ENCODE results near the gene CARS1. TPM values are rescaled to one million over a fixed set of nuclear protein-coding genes. Genes with fewer than 3 reads are reported as not detected.

The CARS1 gene
- total RNA-seq, 4 donors from 2014 or later, result 37.0 to 61.3 (median 52.3) TPM

DNA sequence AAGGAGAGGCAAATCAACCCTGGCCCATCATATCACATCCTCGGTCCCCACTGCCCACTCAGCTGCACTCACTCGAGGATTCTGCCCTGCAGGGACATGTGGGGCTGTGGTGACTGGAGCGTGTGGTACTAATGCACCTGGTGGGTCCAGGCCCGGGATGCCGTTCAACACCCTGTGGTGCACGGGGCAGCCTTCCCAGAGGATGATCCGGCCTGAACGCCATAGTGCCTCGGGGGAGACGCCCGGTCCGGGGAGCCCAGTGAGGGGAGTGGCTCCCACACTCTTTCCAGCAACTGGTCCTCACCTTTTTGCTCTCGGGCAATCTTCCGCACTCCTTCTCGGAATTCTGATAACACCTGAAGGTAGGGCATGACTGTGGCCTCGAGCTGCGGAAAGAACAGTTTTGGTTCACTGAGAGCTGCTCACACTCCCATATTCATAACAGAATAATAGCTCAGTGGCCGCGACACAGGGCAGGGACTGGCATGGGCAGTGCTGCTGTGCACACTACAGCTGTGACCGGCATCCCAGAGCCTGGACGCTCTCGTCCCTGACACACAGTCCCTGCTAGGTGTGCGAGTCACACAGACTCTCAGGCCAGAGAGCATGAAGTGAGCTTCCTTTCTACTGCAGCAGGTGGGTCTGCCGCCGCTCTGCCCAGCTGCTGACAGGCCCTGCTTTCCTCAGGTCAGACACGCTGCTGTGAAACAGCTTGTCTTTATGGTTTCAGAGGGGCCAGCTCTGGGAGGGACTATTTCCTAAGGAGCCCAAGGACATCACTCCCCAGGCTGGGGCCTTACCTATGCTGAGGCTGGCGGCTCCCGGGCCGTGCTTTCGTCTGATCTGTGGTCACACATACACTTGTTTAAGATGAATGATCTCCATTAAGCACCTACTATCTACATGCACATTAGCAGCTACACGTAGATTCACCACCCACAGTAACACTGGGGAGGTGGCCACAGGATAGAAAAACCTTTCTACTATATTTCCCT lies 45.0 kb downstream of the CARS1 start:
- no peak for DNase-seq
- Histone ChIP-seq H3K27ac (no peak overlapping the region), H3K9me3 (no peaks in the 10 kb centered on the region), H3K4me1 (no peaks in the 10 kb centered on the region), H3K27me3 (no peaks in the 10 kb centered on the region), H3K4me3 (no peak overlapping the region), H3K36me3 (peaks cover 0 to 41% (median 18%) of the 10 kb centered on the region in 4 donors)
- in situ Hi-C loops (cut with MboI; ENCODE audit: low pct_ligation_motif_present in 1 of 4, low pct_unique_long_range_greater_than_20kb in 1 of 4, low sequenced_read_pairs in 3 of 4), result no loop called here
- TF ChIP-seq, protein P1, sequence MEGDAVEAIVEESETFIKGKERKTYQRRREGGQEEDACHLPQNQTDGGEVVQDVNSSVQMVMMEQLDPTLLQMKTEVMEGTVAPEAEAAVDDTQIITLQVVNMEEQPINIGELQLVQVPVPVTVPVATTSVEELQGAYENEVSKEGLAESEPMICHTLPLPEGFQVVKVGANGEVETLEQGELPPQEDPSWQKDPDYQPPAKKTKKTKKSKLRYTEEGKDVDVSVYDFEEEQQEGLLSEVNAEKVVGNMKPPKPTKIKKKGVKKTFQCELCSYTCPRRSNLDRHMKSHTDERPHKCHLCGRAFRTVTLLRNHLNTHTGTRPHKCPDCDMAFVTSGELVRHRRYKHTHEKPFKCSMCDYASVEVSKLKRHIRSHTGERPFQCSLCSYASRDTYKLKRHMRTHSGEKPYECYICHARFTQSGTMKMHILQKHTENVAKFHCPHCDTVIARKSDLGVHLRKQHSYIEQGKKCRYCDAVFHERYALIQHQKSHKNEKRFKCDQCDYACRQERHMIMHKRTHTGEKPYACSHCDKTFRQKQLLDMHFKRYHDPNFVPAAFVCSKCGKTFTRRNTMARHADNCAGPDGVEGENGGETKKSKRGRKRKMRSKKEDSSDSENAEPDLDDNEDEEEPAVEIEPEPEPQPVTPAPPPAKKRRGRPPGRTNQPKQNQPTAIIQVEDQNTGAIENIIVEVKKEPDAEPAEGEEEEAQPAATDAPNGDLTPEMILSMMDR (IDR thresholded peaks at IDR 0.05), result no peak
- TF ChIP-seq POLR2A (IDR thresholded peaks at IDR 0.05) (no peak), EP300 (IDR thresholded peaks at IDR 0.05; ENCODE audit: low read depth) (no peak), POLR2AphosphoS5 (IDR thresholded peaks at IDR 0.05) (no peak)
- intact Hi-C loops (cut with DNase I; ENCODE audit: low total_unique reads), result no loop called here
- 80 to 93% methylated on average over 1 to 31 of the region's 31 CpGs for WGBS, 2 donors (ENCODE audit: low coverage in 1 of 2)

DNA sequence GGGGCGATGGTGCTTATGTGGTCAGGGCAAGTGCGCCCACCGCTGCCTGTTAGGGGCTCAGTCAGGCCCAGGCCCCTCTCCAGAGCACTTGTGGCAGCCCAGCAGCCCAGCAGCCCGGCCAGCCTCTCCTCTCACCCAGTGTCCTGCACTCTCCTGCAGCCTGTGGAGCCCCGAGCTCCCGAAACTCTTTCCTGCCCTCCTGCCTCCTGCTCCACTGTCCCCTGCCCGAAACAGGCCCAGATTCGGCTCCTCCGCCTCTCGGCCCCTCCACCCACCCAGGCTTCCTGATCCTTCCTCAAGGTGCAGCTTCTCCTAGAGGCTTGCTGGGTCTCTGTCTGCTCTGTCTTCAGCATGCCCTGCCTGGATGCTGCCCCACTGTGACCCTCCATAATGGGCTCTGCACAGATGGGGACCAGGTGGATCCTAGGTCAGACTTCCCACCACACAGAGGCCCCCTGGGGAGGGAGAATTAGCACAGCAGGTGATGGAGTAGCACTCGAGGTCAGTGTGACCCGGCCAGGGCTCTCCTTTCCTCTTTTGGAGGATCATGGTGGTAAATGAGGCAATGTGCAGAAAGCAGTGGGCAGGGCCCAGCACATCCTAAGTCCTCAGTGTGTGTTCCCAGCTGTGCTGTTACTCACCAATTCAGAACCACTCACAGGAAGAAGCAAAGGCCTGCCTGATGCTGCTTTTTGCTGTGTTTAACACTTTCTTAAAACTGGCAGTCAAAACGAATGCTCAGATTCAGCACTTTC lies 46.5 kb downstream of the CARS1 start:
- H3K27ac ChIP-seq, result no peak overlapping the region
- 84 to 100% methylated on average over 2 to 13 of the region's 13 CpGs for WGBS, 2 donors (ENCODE audit: low coverage in 1 of 2)

DNA sequence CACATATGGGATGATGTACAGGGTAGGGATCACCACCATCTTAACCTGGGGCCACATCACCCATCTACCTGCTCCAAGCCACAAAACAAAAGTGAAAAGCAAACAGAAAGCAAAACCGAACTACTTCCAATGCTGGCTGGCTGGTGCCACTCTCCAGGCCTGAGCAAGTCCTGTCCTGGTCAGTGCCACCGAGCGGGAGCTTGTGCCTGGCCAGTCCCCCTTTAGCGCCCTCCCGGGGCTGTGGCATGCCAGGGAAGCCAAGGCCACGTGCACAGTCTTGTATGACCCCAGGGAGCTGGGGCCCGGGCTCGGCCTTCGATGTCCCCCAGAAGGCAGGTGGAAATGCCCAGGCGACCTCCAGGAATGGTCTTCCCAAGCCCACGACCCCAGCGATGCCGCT lies 47.2 kb downstream of the CARS1 start:
- Histone ChIP-seq H3K27me3 (no peaks in the 10 kb centered on the region), H3K4me3 (no peak overlapping the region), H3K36me3 (peaks cover 0 to 28% (median 11%) of the 10 kb centered on the region in 4 donors), H3K9me3 (no peaks in the 10 kb centered on the region), H3K4me1 (no peaks in the 10 kb centered on the region), H3K27ac (no peak overlapping the region)
- in situ Hi-C loops (cut with MboI; ENCODE audit: low pct_ligation_motif_present in 1 of 4, low pct_unique_long_range_greater_than_20kb in 1 of 4, low sequenced_read_pairs in 3 of 4), result no loop called here
- 93% methylated on average over 12 of the region's 13 CpGs; no CpG with 5 or more reads in 1 of the 2 donors for WGBS, 2 donors (ENCODE audit: low coverage in 1 of 2)
- TF ChIP-seq, protein P1 (IDR thresholded peaks at IDR 0.05), result no peak
- TF ChIP-seq POLR2A (IDR thresholded peaks at IDR 0.05), result no peak
- no peak for TF ChIP-seq EP300 (IDR thresholded peaks at IDR 0.05; ENCODE audit: low read depth)
- no peak for TF ChIP-seq POLR2AphosphoS5 (IDR thresholded peaks at IDR 0.05)
- no peak for DNase-seq
- intact Hi-C loops (cut with DNase I; ENCODE audit: low total_unique reads), result no loop called here

More for the DNA sequence above, 46.5 kb downstream of the CARS1 start:
- Histone ChIP-seq H3K36me3 (peaks cover 0 to 34% (median 14%) of the 10 kb centered on the region in 4 donors), H3K4me3 (no peak overlapping the region), H3K4me1 (no peaks in the 10 kb centered on the region), H3K9me3 (no peaks in the 10 kb centered on the region), H3K27me3 (no peaks in the 10 kb centered on the region)
- intact Hi-C loops (cut with DNase I; ENCODE audit: low total_unique reads), result no loop called here
- TF ChIP-seq, protein P1 (IDR thresholded peaks at IDR 0.05), result no peak
- no peak for TF ChIP-seq POLR2AphosphoS5 (IDR thresholded peaks at IDR 0.05)
- no peak for TF ChIP-seq EP300 (IDR thresholded peaks at IDR 0.05; ENCODE audit: low read depth)
- no peak for TF ChIP-seq POLR2A (IDR thresholded peaks at IDR 0.05)
- in situ Hi-C loops (cut with MboI; ENCODE audit: low pct_ligation_motif_present in 1 of 4, low pct_unique_long_range_greater_than_20kb in 1 of 4, low sequenced_read_pairs in 3 of 4), result no loop called here
- no peak for DNase-seq

DNA sequence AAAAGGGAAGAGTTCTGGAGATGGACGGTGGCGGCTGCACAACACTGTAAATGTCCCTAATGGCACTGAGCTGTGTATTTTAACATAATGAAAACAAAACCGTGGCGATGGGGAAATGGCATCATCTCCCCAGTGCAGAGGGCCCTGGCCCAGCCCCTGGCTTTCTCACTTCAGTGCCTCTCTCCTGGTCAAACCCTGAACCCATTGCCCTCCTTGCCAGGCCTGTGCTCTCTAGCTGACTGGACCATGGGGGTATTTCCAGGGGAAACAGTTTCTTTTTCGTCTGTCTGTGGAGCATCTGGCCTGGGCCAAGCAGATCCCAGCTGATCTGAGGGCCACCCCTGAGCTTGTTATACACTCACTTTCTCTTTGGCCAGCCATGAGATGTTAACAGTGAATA lies 47.7 kb downstream of the CARS1 start:
- no peak for TF ChIP-seq POLR2AphosphoS5 (IDR thresholded peaks at IDR 0.05)
- TF ChIP-seq, protein P1 (IDR thresholded peaks at IDR 0.05), result no peak
- no peak for TF ChIP-seq POLR2A (IDR thresholded peaks at IDR 0.05)
- TF ChIP-seq EP300 (IDR thresholded peaks at IDR 0.05; ENCODE audit: low read depth), result no peak
- H3K27me3 ChIP-seq, result no peaks in the 10 kb centered on the region
- no peak for DNase-seq
- in situ Hi-C loops (cut with MboI; ENCODE audit: low pct_ligation_motif_present in 1 of 4, low pct_unique_long_range_greater_than_20kb in 1 of 4, low sequenced_read_pairs in 3 of 4) (no loop called here), intact Hi-C loops (cut with DNase I; ENCODE audit: low total_unique reads) (no loop called here)
- WGBS, 2 donors (ENCODE audit: low coverage in 1 of 2), result 77 to 96% methylated on average over 4 to 5 of the region's 5 CpGs
- H3K27ac ChIP-seq, result no peak overlapping the region
- peaks cover 0 to 25% (median 10%) of the 10 kb centered on the region in 4 donors for H3K36me3 ChIP-seq
- no peaks in the 10 kb centered on the region for H3K4me1 ChIP-seq
- no peak overlapping the region for H3K4me3 ChIP-seq
- no peaks in the 10 kb centered on the region for H3K9me3 ChIP-seq

All from transverse colon (tissue), 4 donors.